GM13976 (cell line): Measurements from ENCODE around the gene VDR.
A peak's percentile ranks its signal among the peaks of the same experiment; 100 is the strongest.

Experiments used
- DNase-seq: peaks from one replicate; pipeline ENCODE4 v3.0.0; 2012; ENCODE audit warnings: low spot score
- in situ Hi-C: fragments of 300-500 bp; cut with MboI; formaldehyde crosslinking; loops from one replicate; pipeline ENCODE4 v1.12.0; 2022; ENCODE audit warnings: low sequenced_read_pairs, mixed read lengths, inconsistent platforms; ENCODE audit not compliant: unreplicated experiment
- TF ChIP-seq, protein P1 (sequence below): IDR thresholded peaks from 2 replicates; pipeline ENCODE4 v1.5.1; 2012; ENCODE audit warnings: borderline replicate concordance, mild to moderate bottlenecking; ENCODE audit not compliant: insufficient read depth; ENCODE audit errors: extremely low read depth, missing control alignments, control extremely low read depth

VDR gene

DNA sequence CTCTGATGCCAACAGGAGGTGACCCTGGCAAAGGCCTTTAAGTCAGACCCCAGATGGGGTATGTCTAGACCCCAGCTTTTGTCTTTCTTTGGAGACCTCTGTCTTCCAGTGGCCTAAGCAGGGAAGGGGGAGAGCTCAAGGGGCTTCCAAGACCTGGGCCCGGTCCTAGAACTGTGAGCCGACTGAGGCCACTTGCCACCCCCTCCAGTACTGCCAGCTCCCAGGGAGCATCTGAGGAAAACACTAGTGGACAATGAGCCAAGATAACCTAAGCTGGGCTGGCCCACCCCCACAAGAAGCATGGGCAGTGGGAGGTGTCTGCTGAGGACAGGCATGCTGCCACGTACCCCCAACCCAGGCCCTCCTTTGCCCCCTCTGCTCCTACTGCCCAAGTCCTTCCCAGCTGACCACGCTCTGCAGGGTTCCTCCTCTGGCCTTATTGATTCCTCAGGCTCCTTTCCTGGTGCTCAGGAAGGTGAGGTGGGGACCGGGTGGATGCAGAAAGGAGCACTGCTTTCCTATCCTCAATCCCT, 21.1 kb downstream of the VDR start:
- in situ Hi-C loops: no loop called here
- no peak for DNase-seq
- TF ChIP-seq, protein P1, sequence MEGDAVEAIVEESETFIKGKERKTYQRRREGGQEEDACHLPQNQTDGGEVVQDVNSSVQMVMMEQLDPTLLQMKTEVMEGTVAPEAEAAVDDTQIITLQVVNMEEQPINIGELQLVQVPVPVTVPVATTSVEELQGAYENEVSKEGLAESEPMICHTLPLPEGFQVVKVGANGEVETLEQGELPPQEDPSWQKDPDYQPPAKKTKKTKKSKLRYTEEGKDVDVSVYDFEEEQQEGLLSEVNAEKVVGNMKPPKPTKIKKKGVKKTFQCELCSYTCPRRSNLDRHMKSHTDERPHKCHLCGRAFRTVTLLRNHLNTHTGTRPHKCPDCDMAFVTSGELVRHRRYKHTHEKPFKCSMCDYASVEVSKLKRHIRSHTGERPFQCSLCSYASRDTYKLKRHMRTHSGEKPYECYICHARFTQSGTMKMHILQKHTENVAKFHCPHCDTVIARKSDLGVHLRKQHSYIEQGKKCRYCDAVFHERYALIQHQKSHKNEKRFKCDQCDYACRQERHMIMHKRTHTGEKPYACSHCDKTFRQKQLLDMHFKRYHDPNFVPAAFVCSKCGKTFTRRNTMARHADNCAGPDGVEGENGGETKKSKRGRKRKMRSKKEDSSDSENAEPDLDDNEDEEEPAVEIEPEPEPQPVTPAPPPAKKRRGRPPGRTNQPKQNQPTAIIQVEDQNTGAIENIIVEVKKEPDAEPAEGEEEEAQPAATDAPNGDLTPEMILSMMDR: no peak

DNA sequence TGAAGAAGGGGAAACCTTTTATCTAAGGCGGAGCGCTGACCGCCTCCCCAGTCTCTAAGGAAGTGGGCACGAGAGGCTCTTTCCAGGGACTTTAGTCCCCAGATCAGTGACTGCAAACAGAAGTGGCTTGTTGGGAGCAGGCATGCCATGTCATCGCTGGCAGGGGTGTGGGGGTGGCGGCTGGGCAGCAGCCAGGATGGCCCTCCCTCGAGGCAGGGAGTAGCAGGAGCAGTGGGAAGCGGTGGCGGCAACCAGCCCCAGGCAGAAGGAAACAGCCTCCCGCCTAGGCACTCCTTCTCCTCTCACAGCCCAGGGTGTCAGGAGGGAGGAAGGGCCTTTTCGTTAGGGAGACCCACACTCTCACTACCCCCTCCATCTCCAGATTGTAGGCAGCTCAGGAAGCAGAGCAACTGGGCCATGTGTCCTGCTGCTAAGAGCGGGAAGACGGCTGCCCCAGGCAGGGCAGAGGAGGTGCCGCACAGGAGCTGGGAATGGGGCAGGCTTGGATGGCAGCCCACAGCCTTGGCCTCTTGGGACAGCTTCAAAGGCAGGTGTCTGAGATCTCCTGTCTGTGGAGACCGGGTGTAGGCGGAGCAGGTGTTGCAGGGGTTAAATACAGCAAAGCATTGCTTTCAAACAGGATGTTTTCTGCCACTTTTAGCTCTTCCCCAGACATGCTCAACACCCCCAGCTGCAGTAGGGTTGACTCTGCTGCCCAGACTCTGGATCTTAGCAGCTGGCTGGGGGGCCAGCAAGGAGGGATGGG, 21.8 kb downstream of the VDR start:
- TF ChIP-seq, protein P1: no peak
- in situ Hi-C loops: no loop called here
- DNase-seq: peak; percentile 75

DNA sequence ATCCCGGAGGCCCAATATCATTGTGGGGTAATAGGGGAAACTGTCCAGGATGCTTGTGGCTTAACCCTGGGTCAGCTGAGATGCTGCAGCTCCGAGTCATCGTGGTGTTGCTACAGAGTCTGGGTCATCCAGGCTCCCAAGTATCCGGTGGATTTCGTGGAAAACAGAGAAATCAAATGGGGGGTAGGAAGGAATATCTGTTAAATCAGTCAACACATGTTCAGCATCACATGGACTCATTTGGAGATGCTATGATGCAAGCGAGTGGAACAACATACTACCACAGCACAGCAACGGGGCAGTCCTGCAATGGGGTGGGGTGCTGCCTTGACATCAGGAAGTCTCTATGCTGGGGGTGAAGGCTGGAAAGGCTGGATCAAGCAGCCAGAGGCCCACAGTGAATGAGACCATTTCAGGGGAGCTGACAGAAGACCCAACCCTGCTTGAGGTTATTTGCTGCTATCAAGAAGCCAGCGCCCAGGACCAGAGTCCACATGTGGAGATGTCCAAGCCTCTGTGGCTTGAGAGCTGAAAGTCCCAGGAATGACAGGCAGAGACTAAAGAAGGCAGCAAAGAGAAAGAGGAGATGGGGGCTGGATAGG, 22.9 kb downstream of the VDR start:
- in situ Hi-C loops: no loop called here
- TF ChIP-seq, protein P1: no peak
- no peak for DNase-seq

DNA sequence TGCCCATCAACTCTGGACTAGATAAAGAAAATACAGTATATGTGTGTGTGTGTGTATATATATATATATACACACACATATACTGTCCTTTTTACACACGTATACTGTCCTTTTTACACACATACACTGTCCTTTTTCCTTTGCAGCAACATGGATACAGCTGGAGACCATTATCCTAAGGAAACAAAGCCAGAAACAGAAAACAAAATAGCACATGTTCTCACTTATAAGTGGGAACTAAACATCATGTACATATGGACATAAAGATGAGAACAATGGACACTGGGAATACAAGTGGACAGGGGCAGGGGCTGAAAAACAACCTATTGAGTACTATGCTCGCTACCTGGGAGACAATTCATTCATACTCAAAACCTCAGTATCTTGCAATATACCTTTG, 23.7 kb downstream of the VDR start:
- TF ChIP-seq, protein P1: no peak
- no peak for DNase-seq
- in situ Hi-C loops: no loop called here

DNA sequence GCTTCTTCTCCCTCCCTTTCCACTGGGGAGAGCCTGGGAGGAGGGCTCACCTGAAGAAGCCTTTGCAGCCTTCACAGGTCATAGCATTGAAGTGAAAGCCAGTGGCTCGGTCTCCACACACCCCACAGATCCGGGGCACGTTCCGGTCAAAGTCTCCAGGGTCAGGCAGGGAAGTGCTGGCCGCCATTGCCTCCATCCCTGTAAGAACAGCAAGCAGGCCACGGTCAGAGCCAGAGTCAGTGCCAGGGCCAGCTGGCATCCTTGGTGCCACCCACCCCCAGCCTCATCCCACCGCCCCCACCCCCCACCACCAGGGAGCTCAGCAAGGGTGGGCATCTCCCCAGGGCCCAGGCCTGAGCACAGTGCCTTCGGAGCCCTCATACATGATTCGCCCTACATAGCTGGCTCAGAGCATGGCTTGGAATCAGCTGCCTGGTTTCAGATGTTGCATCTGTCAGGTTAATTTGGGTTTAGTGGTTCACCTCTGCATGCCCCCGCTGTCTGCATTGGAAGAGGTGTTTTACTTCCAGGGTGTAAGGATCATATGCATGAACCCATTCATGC, 25.8 kb downstream of the VDR start:
- DNase-seq: no peak
- in situ Hi-C loops: no loop called here
- TF ChIP-seq, protein P1: no peak

DNA sequence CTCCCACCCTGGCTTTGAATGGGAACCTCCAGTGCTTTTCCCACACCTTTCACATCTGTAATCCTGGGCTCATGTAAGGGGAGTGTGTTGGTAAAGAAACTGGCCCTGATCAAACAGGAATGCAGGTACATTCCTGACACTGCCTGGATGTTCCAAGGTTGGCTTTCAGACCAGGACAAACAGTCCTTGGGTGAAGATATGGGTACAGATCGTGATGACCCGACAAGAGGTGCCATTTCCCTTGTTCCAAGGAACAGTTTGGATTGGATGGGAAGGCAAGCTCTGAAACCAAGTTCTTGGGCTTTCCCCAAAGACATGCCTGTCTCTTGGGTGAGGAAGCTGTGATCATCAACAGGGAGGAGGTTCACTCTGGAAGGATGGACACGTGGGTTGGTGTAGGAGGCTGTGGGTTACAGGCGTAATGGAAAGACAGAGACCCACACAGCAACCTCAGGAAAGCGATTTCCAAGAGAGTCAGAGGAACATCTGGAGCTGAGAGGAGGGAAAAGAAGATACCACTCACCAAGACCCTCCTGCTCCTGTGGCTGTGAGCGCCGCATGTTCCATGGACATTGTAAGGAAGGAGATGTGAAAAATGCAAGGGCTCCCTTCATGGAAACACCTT, 26.4 kb downstream of the VDR start:
- in situ Hi-C loops: no loop called here
- TF ChIP-seq, protein P1: no peak
- DNase-seq: no peak
